ENCODE measurements around the gene GPATCH2L.

Gene GPATCH2L

GRCh38 chr14:76253111-76253510, 101.4 kb downstream of the GPATCH2L start:
- no peak for DNase-seq (ENCODE audit: low read depth in 1 of 2, low spot score in 1 of 2)

- no peak for DNase-seq (ENCODE audit: low read depth in 1 of 2, low spot score in 1 of 2)
Observed at GRCh38 chr14:76256545-76256944, 104.8 kb downstream of the GPATCH2L start.

GRCh38 chr14:76257111-76257803, 105.5 kb downstream of the GPATCH2L start:
- DNase-seq (ENCODE audit: low read depth in 1 of 2, low spot score in 1 of 2), result no peak

GRCh38 chr14:76257842-76258397, 106.2 kb downstream of the GPATCH2L start:
- DNase-seq (ENCODE audit: low read depth in 1 of 2, low spot score in 1 of 2), result no peak

GRCh38 chr14:76259029-76259735, 107.5 kb downstream of the GPATCH2L start:
- DNase-seq (ENCODE audit: low read depth in 1 of 2, low spot score in 1 of 2), result no peak

- no peak for DNase-seq (ENCODE audit: low read depth in 1 of 2, low spot score in 1 of 2)
Observed at GRCh38 chr14:76260749-76261148, 109.0 kb downstream of the GPATCH2L start.

GRCh38 chr14:76261371-76261811, 109.7 kb downstream of the GPATCH2L start:
- no peak for DNase-seq (ENCODE audit: low read depth in 1 of 2, low spot score in 1 of 2)

- no peak for DNase-seq (ENCODE audit: low read depth in 1 of 2, low spot score in 1 of 2)
Observed at GRCh38 chr14:76262641-76263040, 110.9 kb downstream of the GPATCH2L start.

Data from activated T-helper 1 cell treated with anti-CD3 and anti-CD28 coated beads, Interleukin-2, amount 50 U/mL, for 16 hours (primary cell).